Trophoblast cell (in vitro differentiated cells and primary cell): Measurements from ENCODE around the gene FOXP4.

Experiments
- DNase-seq, 2 donors: peaks; one replicate each; pipeline ENCODE4 v3.0.0-alpha.2; 2016
- H2AFZ ChIP-seq: 2 replicates; pipeline ENCODE4 v1.6.1; 2013; ENCODE audit warnings: low read length, moderate library complexity, mild to moderate bottlenecking; ENCODE audit not compliant: insufficient read depth, poor library complexity
- H2AK5ac ChIP-seq: 2 replicates; pipeline ENCODE4 v1.6.1; 2013; ENCODE audit warnings: mild to moderate bottlenecking, low read length
- H2BK120ac ChIP-seq: 2 replicates; pipeline ENCODE4 v1.6.1; 2013; ENCODE audit warnings: low read length, mild to moderate bottlenecking, moderate library complexity; ENCODE audit not compliant: insufficient read depth, poor library complexity
- H2BK12ac ChIP-seq: 2 replicates; pipeline ENCODE4 v1.6.1; 2013; ENCODE audit warnings: mild to moderate bottlenecking, low read length, moderate library complexity
- H2BK5ac ChIP-seq: 2 replicates; pipeline ENCODE4 v1.6.1; 2013; ENCODE audit warnings: low read length, low read depth, moderate library complexity, mild to moderate bottlenecking; ENCODE audit not compliant: poor library complexity
- H3K14ac ChIP-seq: 2 replicates; pipeline ENCODE4 v1.6.1; 2013; ENCODE audit warnings: mild to moderate bottlenecking, low read length
- H3K18ac ChIP-seq: 2 replicates; pipeline ENCODE4 v1.6.1; 2013; ENCODE audit warnings: mild to moderate bottlenecking, low read length
- H3K23ac ChIP-seq: 2 replicates; pipeline ENCODE4 v1.6.1; 2013; ENCODE audit warnings: low read length
- H3K27ac ChIP-seq: 2 replicates; pipeline ENCODE4 v1.5.1; 2013; ENCODE audit warnings: low read depth, mild to moderate bottlenecking, inconsistent platforms, low read length, moderate library complexity
- H3K27me3 ChIP-seq: 2 replicates; pipeline ENCODE4 v1.6.1; 2013; ENCODE audit warnings: inconsistent platforms, mild to moderate bottlenecking, low read length, moderate library complexity; ENCODE audit not compliant: insufficient read depth
- H3K36me3 ChIP-seq, 2 experiments: 1 replicate in 1 of 2; 2 replicates in 1 of 2; pipeline ENCODE4 v1.6.1; 2013; ENCODE audit warnings: low read length in 2 of 2, mild to moderate bottlenecking in 2 of 2, moderate library complexity in 1 of 2; ENCODE audit not compliant: insufficient read depth in 2 of 2, control insufficient read depth in 1 of 2
- H3K4ac ChIP-seq: 2 replicates; pipeline ENCODE4 v1.6.1; 2013; ENCODE audit warnings: low read depth, mild to moderate bottlenecking, low read length, moderate library complexity
- H3K4me1 ChIP-seq, 2 experiments: 1 replicate in 1 of 2; 2 replicates in 1 of 2; pipeline ENCODE4 v1.6.1; 2013; ENCODE audit warnings: low read length in 2 of 2, mild to moderate bottlenecking in 2 of 2, moderate library complexity in 1 of 2; ENCODE audit not compliant: insufficient read depth in 2 of 2, control insufficient read depth in 1 of 2
- H3K4me2 ChIP-seq: 2 replicates; pipeline ENCODE4 v1.6.1; 2013; ENCODE audit warnings: inconsistent platforms, mild to moderate bottlenecking, low read length, moderate library complexity
- H3K4me3 ChIP-seq: 2 replicates; pipeline ENCODE4 v1.5.1; 2013; ENCODE audit warnings: mild to moderate bottlenecking, low read depth, low read length, inconsistent platforms
- H3K79me1 ChIP-seq: one replicate; pipeline ENCODE4 v1.6.1; 2013; ENCODE audit warnings: low read length
- H3K79me2 ChIP-seq: 2 replicates; pipeline ENCODE4 v1.6.1; 2013; ENCODE audit warnings: low read length, mild to moderate bottlenecking; ENCODE audit not compliant: control insufficient read depth, insufficient read depth, poor library complexity
- H3K9ac ChIP-seq: 2 replicates; pipeline ENCODE4 v1.6.1; 2013; ENCODE audit warnings: mild to moderate bottlenecking, low read length
- H3K9me3 ChIP-seq: 2 replicates; pipeline ENCODE4 v1.6.1; 2013; ENCODE audit warnings: low read depth, mild to moderate bottlenecking, control low read depth, inconsistent platforms, low read length; ENCODE audit not compliant: insufficient read depth
- H4K12ac ChIP-seq: 2 replicates; pipeline ENCODE4 v1.6.1; 2013; ENCODE audit warnings: low read depth, mild to moderate bottlenecking, low read length, moderate library complexity
- H4K8ac ChIP-seq: 2 replicates; pipeline ENCODE4 v1.6.1; 2013; ENCODE audit warnings: low read depth, mild to moderate bottlenecking, low read length, moderate library complexity
- H4K91ac ChIP-seq: one replicate; pipeline ENCODE4 v1.6.1; 2013; ENCODE audit warnings: low read depth, mild to moderate bottlenecking, low read length, moderate library complexity
- WGBS: extraction: QIAGEN DNeasy Blood & Tissue Kit; methylation state at CpG from one replicate; pipeline ENCODE4 v1.1.7; 2013; ENCODE audit warnings: missing lambda C conversion rate; ENCODE audit not compliant: insufficient read length, insufficient coverage; ENCODE audit errors: extremely low coverage; 5-methylcytosine and 5-hydroxymethylcytosine counted together

The FOXP4 gene

DNA sequence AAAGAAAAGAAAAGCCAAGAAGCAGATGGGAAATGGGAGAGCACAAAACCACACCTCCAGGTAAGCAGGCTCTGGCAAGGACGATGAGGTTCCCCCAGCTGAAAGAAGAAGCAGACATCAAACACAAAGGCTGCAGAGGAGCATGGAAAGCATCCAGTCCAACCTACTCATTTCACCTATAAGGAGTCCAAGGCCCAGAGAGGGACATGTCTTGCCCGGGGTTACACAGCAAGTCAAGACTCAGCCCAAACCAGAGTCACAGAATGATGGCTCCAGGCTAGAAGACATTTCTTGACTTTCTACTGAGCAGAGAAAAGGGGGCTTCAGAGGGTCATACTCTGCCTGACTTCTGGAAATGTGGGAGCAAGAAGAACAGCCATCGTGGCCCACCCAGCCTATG lies 45.6 kb upstream of the FOXP4 start:
- Histone ChIP-seq H3K4me1 (peaks cover 12 to 16% of the 10 kb centered on the region in 2 experiments), H3K27ac (no peak overlapping the region), H4K12ac (no peak overlapping the region), H3K9ac (no peak overlapping the region), H2BK12ac (no peak overlapping the region), H3K23ac (no peak overlapping the region), H3K4me3 (no peak overlapping the region), H3K27me3 (peaks cover 17% of the 10 kb centered on the region), H3K14ac (no peak overlapping the region), H2BK120ac (no peak overlapping the region), H2AK5ac (no peak overlapping the region), H3K9me3 (no peaks in the 10 kb centered on the region), H2BK5ac (no peak overlapping the region), H3K4ac (no peak overlapping the region), H4K8ac (no peak overlapping the region), H3K18ac (no peak overlapping the region), H3K4me2 (no peak overlapping the region), H4K91ac (no peak overlapping the region), H3K79me1 (peaks cover 6% of the 10 kb centered on the region), H3K36me3 (no peaks in the 10 kb centered on the region), H3K79me2 (no peaks in the 10 kb centered on the region), H2AFZ (no peak overlapping the region)
- DNase-seq: no peak
- no CpG with 5 or more reads among the region's 3 CpGs for WGBS

DNA sequence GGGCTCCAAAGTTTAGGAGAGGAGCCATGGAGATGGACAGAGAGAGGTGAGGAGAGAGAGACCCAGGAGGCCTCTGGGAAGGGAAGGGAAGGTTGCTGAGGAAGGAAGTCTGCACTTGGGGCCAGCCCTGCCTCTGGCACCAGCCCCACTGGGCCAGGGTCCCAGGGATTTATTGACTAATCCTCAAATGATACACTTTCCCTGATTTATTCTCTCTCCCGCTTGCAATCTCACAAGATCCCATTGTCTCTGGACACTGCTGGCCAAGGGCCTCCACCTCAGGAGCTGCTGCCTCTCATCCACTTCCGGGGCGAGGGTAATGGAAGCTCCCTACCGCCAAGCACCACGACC lies 43.6 kb upstream of the FOXP4 start:
- no peak for DNase-seq
- Histone ChIP-seq H3K4me1 (peaks cover 14 to 16% of the 10 kb centered on the region in 2 experiments), H2AFZ (no peak overlapping the region), H3K4ac (no peak overlapping the region), H3K4me3 (no peak overlapping the region), H4K12ac (no peak overlapping the region), H2AK5ac (no peak overlapping the region), H3K14ac (no peak overlapping the region), H3K27ac (no peak overlapping the region), H3K79me1 (peaks cover 6% of the 10 kb centered on the region), H4K91ac (no peak overlapping the region), H3K27me3 (peaks cover 19% of the 10 kb centered on the region), H3K18ac (no peak overlapping the region), H2BK12ac (peak overlapping the region; percentile 65), H3K23ac (no peak overlapping the region), H2BK5ac (no peak overlapping the region), H2BK120ac (no peak overlapping the region), H3K36me3 (no peaks in the 10 kb centered on the region), H4K8ac (no peak overlapping the region), H3K79me2 (no peaks in the 10 kb centered on the region), H3K9me3 (no peaks in the 10 kb centered on the region), H3K4me2 (no peak overlapping the region), H3K9ac (no peak overlapping the region)
- WGBS: no CpG with 5 or more reads among the region's 5 CpGs

DNA sequence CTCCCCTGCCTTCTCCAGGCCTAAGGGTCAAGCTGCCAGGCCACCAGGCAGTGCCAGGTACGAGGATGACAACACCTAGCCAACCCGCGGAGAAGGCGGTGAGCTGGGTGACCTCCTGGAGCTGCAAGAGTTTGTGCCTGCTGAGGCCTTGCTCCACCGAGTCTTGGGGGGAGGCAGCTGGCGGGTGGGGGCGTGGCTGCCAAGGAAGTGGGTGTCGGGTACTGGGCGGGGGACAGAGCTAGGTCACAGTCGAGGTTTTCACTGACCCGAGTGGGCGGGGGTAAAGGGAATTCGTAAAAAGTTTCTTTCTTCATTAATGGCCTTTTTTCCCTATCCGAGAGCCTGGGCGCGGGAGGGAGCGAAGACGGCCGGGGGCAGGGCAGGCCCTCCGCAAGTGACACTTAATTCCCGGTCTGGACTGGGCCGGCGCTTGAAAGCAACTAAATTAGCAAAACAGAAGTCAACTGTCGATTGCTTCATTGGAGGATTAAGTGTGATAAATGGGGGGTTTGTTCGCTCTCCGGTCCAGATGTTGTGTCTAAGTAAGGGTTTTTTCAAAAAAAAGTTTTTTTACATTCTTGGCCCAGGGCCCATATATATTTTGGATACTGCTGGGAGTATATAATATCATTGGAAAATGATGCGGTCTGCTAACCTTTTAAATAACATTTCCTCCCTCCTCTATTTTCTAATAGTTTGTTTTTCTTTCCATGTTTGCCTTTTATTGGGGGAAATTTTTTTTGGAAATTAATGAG lies 43.1 kb upstream of the FOXP4 start:
- Histone ChIP-seq H3K27me3 (peaks cover 19% of the 10 kb centered on the region), H4K8ac (no peak overlapping the region), H3K4me1 (peaks cover 14 to 16% of the 10 kb centered on the region in 2 experiments), H3K79me2 (no peaks in the 10 kb centered on the region), H2AK5ac (no peak overlapping the region), H2BK12ac (peak overlapping the region; percentile 65), H2AFZ (no peak overlapping the region), H3K36me3 (no peaks in the 10 kb centered on the region), H2BK120ac (no peak overlapping the region), H3K23ac (no peak overlapping the region), H3K79me1 (peaks cover 6% of the 10 kb centered on the region), H3K18ac (no peak overlapping the region), H3K9ac (no peak overlapping the region), H3K4me3 (peak overlapping the region; percentile 1), H2BK5ac (no peak overlapping the region), H3K27ac (no peak overlapping the region), H3K14ac (no peak overlapping the region), H3K4ac (no peak overlapping the region), H4K91ac (no peak overlapping the region), H3K4me2 (peak overlapping the region; percentile 68), H4K12ac (no peak overlapping the region), H3K9me3 (peaks cover 1% of the 10 kb centered on the region)
- no peak for DNase-seq
- WGBS: no CpG with 5 or more reads among the region's 27 CpGs

- H4K91ac ChIP-seq: peak overlapping the region; percentile 20
- H3K9me3 ChIP-seq: peaks cover 2% of the 10 kb centered on the region
- H3K4ac ChIP-seq: no peak overlapping the region
- H2BK12ac ChIP-seq: peak overlapping the region; percentile 15
- no peak overlapping the region for H2BK120ac ChIP-seq
- H3K27me3 ChIP-seq: peaks cover 19% of the 10 kb centered on the region
- H3K4me2 ChIP-seq: peak overlapping the region; percentile 68
- H3K79me2 ChIP-seq: no peaks in the 10 kb centered on the region
- no peak overlapping the region for H3K18ac ChIP-seq
- peaks cover 14 to 16% of the 10 kb centered on the region in 2 experiments for H3K4me1 ChIP-seq
- no peak overlapping the region for H4K12ac ChIP-seq
- no CpG with 5 or more reads among the region's 52 CpGs for WGBS
- H2AK5ac ChIP-seq: no peak overlapping the region
- H2AFZ ChIP-seq: peak overlapping the region; percentile 70
- no peak for DNase-seq
- no peak overlapping the region for H2BK5ac ChIP-seq
- no peak overlapping the region for H3K9ac ChIP-seq
- H3K79me1 ChIP-seq: peaks cover 6% of the 10 kb centered on the region
- H3K4me3 ChIP-seq: peak overlapping the region; percentile 45
- no peak overlapping the region for H3K23ac ChIP-seq
- H4K8ac ChIP-seq: peak overlapping the region; percentile 22
- H3K27ac ChIP-seq: no peak overlapping the region
- no peaks in the 10 kb centered on the region for H3K36me3 ChIP-seq
- H3K14ac ChIP-seq: no peak overlapping the region
Measured at GRCh38 chr6:41503827-41504465, 42.2 kb upstream of the FOXP4 start.
